ENCODE data around the gene LRP1B.
A peak's percentile ranks its signal among the peaks of the same experiment; 100 is the strongest.

Gene LRP1B

DNA sequence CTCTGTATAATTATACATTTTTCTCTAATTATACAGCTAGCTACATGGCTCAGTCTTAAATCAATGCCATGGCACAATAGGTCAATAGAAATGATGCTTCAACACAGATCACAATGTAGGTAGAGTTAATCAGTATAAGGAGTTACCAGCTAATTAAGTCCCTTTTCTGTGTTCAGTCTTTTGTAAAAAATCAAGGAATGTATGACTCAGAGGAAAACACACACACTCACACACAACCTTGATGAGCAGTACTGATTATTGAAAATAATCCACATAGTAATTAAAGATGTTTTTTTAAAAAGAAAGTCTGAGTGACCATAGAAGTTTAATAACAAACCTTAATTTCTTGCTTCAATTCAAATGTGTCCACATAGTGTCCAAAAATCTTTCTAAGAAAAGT, 691.3 kb downstream of the LRP1B start:
- Histone ChIP-seq H3K36me3 (ENCODE audit: insufficient read depth, low read length) (no peaks in the 10 kb centered on the region), H3K4me1 (ENCODE audit: insufficient read depth, low read length) (no peaks in the 10 kb centered on the region), H3K9me3 (ENCODE audit: insufficient read depth, low read length, severe bottlenecking) (no peaks in the 10 kb centered on the region), H3K27ac (ENCODE audit: low read length) (no peak overlapping the region), H3K4me2 (ENCODE audit: insufficient read depth, low read length) (no peak overlapping the region), H3K4me3 (ENCODE audit: low read depth in 1 of 2, low read length in 2 of 2) (no peak overlapping the region), H3K9ac (ENCODE audit: low read depth, low read length) (no peak overlapping the region), H2AFZ (ENCODE audit: low read depth, low read length) (no peak overlapping the region), H4K20me1 (ENCODE audit: insufficient read depth, low read length) (no peaks in the 10 kb centered on the region), H3K27me3 (ENCODE audit: insufficient read depth, low read length, poor library complexity) (no peaks in the 10 kb centered on the region), H3K79me2 (ENCODE audit: insufficient read depth, low read length) (no peaks in the 10 kb centered on the region)
- TF ChIP-seq, protein P1, sequence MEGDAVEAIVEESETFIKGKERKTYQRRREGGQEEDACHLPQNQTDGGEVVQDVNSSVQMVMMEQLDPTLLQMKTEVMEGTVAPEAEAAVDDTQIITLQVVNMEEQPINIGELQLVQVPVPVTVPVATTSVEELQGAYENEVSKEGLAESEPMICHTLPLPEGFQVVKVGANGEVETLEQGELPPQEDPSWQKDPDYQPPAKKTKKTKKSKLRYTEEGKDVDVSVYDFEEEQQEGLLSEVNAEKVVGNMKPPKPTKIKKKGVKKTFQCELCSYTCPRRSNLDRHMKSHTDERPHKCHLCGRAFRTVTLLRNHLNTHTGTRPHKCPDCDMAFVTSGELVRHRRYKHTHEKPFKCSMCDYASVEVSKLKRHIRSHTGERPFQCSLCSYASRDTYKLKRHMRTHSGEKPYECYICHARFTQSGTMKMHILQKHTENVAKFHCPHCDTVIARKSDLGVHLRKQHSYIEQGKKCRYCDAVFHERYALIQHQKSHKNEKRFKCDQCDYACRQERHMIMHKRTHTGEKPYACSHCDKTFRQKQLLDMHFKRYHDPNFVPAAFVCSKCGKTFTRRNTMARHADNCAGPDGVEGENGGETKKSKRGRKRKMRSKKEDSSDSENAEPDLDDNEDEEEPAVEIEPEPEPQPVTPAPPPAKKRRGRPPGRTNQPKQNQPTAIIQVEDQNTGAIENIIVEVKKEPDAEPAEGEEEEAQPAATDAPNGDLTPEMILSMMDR (IDR thresholded peaks at IDR 0.05; ENCODE audit: borderline replicate concordance, extremely low read depth, low read length, poor library complexity, severe bottlenecking): no peak
- no peak for TF ChIP-seq EZH2 (IDR thresholded peaks at IDR 0.05; ENCODE audit: borderline replicate concordance, low read depth, low read length, severe bottlenecking)
- no peak for ATAC-seq (ENCODE audit: insufficient read depth, low read depth)
- no peak for DNase-seq

DNA sequence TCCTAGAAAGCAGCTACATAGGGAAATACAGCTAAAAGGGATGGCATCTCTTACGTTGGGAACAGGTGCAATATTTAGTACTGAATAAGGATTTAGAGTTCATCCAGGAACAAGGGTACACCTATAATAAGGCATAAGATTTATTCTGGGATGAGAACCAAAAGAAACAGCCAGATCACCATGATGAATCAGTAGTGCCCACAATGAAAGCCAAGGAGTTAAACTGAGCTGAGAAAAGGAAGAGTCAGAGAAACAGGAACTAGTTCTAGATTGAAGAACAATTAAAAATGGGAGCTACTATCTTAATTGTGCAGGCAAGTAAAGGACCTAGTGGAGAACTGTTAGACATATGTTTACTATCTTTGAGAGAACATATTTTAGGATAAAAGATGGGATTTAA, 692.3 kb downstream of the LRP1B start:
- no peaks in the 10 kb centered on the region for H3K4me1 ChIP-seq (ENCODE audit: insufficient read depth, low read length)
- no peaks in the 10 kb centered on the region for H3K27me3 ChIP-seq (ENCODE audit: insufficient read depth, low read length, poor library complexity)
- ATAC-seq (ENCODE audit: insufficient read depth, low read depth) (no peak), DNase-seq (no peak)
- no peak overlapping the region for H3K4me3 ChIP-seq (ENCODE audit: low read depth in 1 of 2, low read length in 2 of 2)
- no peak overlapping the region for H3K4me2 ChIP-seq (ENCODE audit: insufficient read depth, low read length)
- no peak overlapping the region for H3K9ac ChIP-seq (ENCODE audit: low read depth, low read length)
- H3K36me3 ChIP-seq (ENCODE audit: insufficient read depth, low read length): no peaks in the 10 kb centered on the region
- H4K20me1 ChIP-seq (ENCODE audit: insufficient read depth, low read length): no peaks in the 10 kb centered on the region
- no peak for TF ChIP-seq EZH2 (IDR thresholded peaks at IDR 0.05; ENCODE audit: borderline replicate concordance, low read depth, low read length, severe bottlenecking)
- TF ChIP-seq, protein P1 (IDR thresholded peaks at IDR 0.05; ENCODE audit: borderline replicate concordance, extremely low read depth, low read length, poor library complexity, severe bottlenecking): no peak
- H2AFZ ChIP-seq (ENCODE audit: low read depth, low read length): no peak overlapping the region
- no peaks in the 10 kb centered on the region for H3K9me3 ChIP-seq (ENCODE audit: insufficient read depth, low read length, severe bottlenecking)
- no peaks in the 10 kb centered on the region for H3K79me2 ChIP-seq (ENCODE audit: insufficient read depth, low read length)
- H3K27ac ChIP-seq (ENCODE audit: low read length): no peak overlapping the region

DNA sequence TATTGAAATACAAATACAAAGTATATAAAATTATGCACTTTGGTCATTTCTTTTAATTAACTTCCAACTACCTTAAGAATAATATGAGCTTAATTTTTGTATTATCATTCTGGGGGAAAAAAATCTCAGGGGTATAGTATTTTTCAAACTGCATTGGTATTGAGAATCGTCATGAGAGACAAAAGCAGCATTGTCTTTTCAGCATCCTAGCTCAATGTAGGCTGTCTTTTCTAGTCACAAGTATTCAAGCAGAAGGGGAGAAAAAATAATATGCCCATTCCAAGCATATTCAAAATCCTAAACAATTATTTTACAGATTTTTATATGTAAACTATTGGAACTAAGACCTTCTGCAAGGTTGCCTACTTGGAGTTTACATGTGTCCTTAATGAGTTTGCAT, 693.3 kb downstream of the LRP1B start:
- H3K4me1 ChIP-seq (ENCODE audit: insufficient read depth, low read length): no peaks in the 10 kb centered on the region
- H4K20me1 ChIP-seq (ENCODE audit: insufficient read depth, low read length): no peaks in the 10 kb centered on the region
- ATAC-seq (ENCODE audit: insufficient read depth, low read depth) (no peak), DNase-seq (no peak)
- no peaks in the 10 kb centered on the region for H3K27me3 ChIP-seq (ENCODE audit: insufficient read depth, low read length, poor library complexity)
- no peaks in the 10 kb centered on the region for H3K9me3 ChIP-seq (ENCODE audit: insufficient read depth, low read length, severe bottlenecking)
- no peaks in the 10 kb centered on the region for H3K79me2 ChIP-seq (ENCODE audit: insufficient read depth, low read length)
- H3K27ac ChIP-seq (ENCODE audit: low read length): no peak overlapping the region
- no peak overlapping the region for H2AFZ ChIP-seq (ENCODE audit: low read depth, low read length)
- no peaks in the 10 kb centered on the region for H3K36me3 ChIP-seq (ENCODE audit: insufficient read depth, low read length)
- TF ChIP-seq, protein P1 (IDR thresholded peaks at IDR 0.05; ENCODE audit: borderline replicate concordance, extremely low read depth, low read length, poor library complexity, severe bottlenecking): no peak
- TF ChIP-seq EZH2 (IDR thresholded peaks at IDR 0.05; ENCODE audit: borderline replicate concordance, low read depth, low read length, severe bottlenecking): no peak
- no peak overlapping the region for H3K4me2 ChIP-seq (ENCODE audit: insufficient read depth, low read length)
- no peak overlapping the region for H3K4me3 ChIP-seq (ENCODE audit: low read depth in 1 of 2, low read length in 2 of 2)
- no peak overlapping the region for H3K9ac ChIP-seq (ENCODE audit: low read depth, low read length)

DNA sequence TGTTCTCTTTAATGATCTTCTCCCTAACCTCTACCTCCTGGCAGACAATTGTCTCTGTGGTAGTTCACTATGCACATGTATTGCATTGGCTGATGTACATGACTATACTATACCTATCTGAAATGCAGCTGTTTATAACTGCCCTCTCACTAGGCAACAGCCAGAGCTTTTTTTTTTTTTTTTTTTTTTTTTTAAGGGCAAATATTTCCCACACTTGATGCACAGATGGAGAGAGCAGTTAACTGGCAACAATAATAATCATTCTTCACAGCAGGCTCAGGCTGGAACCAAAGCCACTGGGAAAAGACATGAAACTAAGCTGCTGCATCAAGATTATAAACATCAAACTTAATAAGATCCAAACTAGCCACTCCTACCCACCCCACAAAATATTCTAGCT, 707.7 kb downstream of the LRP1B start:
- Histone ChIP-seq H3K27ac (ENCODE audit: low read length) (peak overlapping the region; percentile 56; the same call in 1 of the 2 replicates), H3K36me3 (ENCODE audit: insufficient read depth, low read length) (no peaks in the 10 kb centered on the region), H3K4me2 (ENCODE audit: insufficient read depth, low read length) (no peak overlapping the region), H3K4me1 (ENCODE audit: insufficient read depth, low read length) (peaks cover 24% of the 10 kb centered on the region), H3K79me2 (ENCODE audit: insufficient read depth, low read length) (no peaks in the 10 kb centered on the region), H4K20me1 (ENCODE audit: insufficient read depth, low read length) (no peaks in the 10 kb centered on the region), H2AFZ (ENCODE audit: low read depth, low read length) (no peak overlapping the region), H3K4me3 (ENCODE audit: low read depth in 1 of 2, low read length in 2 of 2) (no peak overlapping the region), H3K9me3 (ENCODE audit: insufficient read depth, low read length, severe bottlenecking) (peaks cover 2% of the 10 kb centered on the region), H3K9ac (ENCODE audit: low read depth, low read length) (no peak overlapping the region; the same call in 1 of the 2 replicates), H3K27me3 (ENCODE audit: insufficient read depth, low read length, poor library complexity) (no peaks in the 10 kb centered on the region)
- TF ChIP-seq, protein P1 (IDR thresholded peaks at IDR 0.05; ENCODE audit: borderline replicate concordance, extremely low read depth, low read length, poor library complexity, severe bottlenecking): no peak
- no peak for TF ChIP-seq EZH2 (IDR thresholded peaks at IDR 0.05; ENCODE audit: borderline replicate concordance, low read depth, low read length, severe bottlenecking)
- ATAC-seq (ENCODE audit: insufficient read depth, low read depth) (peak; percentile 74), DNase-seq (no peak)

Measured in DND-41 (cell line).